GM21737 (cell line): ENCODE results near the gene NOL4L.

Experiments
- ATAC-seq: cut with Tn5 transposase; IDR thresholded peaks from one replicate; pipeline ENCODE4 v1.9.1; 2021; ENCODE audit warnings: mild to moderate bottlenecking, moderate library complexity; ENCODE audit not compliant: unreplicated experiment

NOL4L gene

DNA sequence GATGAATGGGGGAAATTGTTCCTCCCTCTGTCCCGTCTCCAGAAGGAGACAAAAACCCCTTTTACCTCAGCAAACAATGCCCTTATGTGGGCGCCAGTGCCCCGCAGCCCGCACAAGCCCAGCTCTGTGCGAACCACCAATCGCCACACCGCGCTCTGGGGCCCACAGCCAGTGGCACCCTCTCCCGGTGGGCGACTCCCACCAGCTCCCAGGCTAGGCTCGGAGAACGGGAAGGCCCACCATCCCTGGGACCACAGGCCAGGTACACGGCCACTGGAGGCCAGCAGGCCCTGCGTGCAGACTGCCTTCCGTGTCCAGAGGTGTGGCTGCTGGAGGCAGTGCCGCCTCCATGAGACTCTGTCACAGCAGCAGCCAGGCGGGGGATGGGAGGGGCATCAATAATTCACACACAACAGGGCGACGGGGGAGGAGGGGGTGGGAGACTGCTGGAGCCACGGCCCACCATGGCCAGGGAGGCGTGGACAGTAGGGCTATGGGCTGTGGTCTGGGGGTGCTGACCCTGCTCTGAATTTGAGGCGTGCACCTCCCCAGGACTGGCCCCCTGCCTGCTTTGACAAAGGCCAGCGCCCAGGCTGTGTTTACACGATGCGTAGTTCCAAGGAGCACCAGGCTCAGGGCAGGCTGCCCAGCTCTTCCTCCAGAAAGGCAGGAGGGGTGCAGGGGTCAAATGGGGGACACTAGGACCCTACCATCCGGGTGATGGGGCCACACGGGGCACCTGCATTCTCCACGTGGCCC lies 121.3 kb downstream of the NOL4L start:
- no peak for ATAC-seq

DNA sequence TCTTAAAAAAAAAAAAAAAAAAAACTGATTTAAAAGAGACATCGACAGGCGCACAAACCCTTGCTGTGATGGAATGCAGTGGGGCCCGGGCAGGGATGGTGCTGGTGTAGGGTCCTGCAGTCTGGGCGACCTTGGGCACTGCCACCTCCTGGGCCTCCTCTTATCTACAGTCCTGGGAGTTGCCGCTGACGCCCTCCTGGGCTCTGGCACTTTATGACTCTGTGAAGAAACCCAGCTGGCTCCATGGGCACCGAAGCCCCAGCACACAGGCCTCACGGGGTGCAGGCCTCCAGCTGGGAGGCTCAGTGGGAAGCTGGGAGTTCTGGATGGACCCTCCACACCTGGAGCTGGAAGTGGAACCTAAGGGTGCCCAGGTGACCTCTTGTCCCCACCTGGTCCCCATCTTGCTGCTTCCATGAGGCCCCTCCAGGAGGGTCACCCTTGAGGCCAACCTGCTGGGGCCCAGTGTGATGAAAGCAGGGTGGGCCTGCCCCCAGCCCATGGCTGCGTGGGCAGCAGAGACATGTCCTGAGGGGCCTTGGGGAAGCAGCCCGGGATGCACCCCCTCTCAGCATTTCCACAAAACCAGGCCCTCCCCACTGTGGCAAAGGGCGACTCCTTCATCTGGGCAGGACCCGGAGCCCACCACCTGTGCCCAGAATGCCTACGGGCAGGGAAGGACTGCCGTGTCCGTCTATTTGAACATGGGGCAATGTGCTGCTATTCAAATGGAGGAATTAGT lies 122.1 kb downstream of the NOL4L start:
- ATAC-seq, result no peak

GRCh38 chr20:32461836-32462600 lies 123.1 kb downstream of the NOL4L start:
- ATAC-seq, result no peak

- no peak for ATAC-seq
Observed at GRCh38 chr20:32460683-32461320, 124.3 kb downstream of the NOL4L start.

DNA sequence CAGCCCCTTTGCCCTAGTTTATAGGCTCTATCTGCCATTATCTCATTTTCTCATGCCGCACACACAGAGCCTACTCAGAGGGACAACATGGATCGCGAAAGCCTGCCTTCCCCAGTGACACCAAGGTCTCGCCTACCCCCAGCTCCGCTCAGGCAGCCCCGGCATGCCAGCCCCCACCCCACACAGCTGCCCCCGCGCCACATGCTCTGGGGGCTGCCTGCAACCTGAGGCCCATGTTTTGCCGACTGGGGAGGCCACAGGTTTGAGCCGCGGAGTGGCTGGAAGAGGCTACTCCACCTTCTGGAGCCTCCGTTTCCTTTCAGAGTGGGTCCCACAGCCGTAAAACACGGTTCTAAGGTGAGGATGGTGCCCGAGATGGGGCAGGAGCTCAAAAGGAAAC lies 124.9 kb downstream of the NOL4L start:
- ATAC-seq, result no peak

GRCh38 chr20:32458837-32459220 lies 126.3 kb downstream of the NOL4L start:
- no peak for ATAC-seq

- ATAC-seq, result no peak
Observed at GRCh38 chr20:32458061-32458836, 126.9 kb downstream of the NOL4L start.

GRCh38 chr20:32457479-32457986 lies 127.6 kb downstream of the NOL4L start:
- ATAC-seq, result no peak

DNA sequence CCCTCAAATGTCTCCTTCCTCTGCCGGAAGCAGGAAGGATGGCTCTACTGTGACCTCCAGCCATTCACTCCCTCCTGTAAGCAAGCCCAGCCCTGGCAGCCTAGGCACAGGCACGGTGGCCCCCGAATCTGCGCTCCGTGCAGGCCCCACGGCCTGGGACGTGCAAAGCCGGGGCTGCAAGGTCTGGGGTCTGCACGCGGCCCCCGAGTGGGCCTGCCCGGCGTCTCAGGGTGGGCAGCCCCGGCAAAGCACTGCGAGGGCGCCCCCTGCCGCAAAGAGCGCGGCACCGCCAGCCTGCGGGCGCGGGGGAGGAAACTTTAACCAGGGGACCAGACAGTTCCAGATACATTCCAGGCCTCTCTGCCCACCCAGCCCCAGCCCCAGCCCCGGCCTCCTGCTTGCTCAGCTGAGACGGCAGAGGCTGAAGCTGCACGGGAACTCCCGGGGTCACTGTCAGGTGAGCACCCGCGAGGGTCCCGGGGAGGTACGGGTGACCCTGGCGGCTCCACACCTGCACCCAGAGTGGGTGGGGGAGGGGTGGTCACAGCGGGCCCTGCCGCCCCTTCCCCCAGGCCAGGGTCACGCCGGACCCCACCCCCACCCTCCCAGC lies 128.2 kb downstream of the NOL4L start:
- no peak for ATAC-seq

GRCh38 chr20:32455901-32456701 lies 129.0 kb downstream of the NOL4L start:
- no peak for ATAC-seq

GRCh38 chr20:32455171-32455900 lies 129.8 kb downstream of the NOL4L start:
- no peak for ATAC-seq

DNA sequence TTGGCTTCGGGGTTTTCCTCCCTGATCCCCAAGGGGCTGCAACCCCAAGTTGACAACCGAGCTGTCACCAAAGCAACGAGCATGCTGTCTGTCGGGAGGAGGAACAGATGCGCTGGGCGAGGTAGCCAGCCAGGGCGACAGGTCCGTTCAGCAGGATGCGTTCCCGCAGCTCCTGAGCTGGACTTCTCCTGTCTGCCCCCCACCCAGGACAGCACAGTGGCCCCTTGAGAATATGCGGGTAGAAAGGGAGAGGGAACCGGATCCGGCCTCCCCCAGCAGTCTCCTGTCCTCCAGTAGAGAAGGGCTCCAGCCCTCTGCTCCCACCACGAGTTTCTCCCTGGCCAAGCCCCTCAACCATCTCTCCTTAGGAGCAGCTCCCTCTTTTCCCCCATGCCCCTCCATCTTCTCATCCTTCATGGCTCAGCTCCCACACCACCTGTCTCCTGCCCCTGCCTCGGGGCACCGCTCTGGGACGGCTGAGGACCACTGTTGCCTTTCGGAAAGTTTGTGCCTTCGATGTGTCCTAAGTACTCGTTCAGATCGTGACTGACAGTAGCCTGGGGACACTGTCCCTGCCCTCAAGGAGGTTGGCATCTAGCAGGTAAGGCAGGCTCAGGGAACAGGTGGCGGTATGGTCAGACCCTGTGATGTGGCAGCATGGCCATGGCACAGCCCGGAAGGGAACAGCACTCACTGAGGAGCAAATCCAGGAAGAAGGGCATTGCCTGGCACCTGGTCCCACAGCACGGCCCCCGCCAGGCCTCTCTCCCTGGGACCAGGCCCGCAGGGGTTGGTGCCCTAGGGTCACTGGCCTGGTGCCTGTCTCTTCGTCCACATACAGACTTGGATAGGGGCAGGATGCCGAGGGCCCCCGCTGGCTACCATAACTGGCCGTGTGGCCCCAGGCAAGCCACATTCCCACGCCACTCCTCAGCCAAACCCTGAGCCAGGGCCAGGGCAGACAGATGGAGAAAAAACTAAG lies 130.7 kb downstream of the NOL4L start:
- no peak for ATAC-seq

GRCh38 chr20:32453467-32454163 lies 131.5 kb downstream of the NOL4L start:
- no peak for ATAC-seq

GRCh38 chr20:32452776-32453466 lies 132.2 kb downstream of the NOL4L start:
- no peak for ATAC-seq

DNA sequence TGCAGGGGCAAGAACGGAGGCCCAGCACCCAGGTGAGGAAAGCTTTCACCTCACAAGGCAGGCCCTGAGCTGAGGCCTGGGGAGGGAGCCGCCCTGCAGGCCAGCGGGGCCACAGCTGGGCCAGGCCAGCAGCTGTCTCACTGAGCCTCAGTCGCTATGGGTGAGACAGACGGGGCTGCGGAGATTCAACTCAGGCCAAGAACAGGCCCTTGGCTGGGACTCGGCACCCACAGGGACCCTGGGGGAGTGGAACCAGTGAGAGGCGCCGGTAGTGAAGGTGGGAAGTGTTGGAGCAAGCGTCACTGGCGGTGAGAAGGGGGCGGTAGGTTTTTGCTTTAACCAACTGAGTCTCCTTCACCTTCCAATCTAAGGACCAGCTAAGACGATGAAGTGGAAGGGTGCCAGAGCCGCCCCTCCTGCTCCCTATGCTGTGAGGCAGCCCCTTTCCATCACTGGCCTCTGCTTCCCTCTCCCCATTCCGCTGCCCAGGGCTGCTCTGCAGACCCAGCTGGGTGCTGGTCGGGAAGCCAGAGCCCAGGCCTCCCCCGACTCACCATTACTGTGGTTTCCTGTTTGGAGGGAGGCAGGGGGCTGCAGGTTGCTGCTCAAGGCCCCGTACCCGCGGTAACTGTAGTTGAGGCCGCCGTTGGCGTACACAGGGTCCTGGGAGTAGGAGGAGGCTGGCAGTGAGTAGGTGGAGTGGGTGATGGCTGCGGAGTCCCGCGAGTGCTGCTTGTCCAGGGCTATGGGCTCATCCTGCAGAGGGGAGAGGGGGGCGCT lies 133.3 kb downstream of the NOL4L start:
- ATAC-seq, result no peak
